ENCODE results near the gene UCP2. TPM values are rescaled to one million over a fixed set of nuclear protein-coding genes. Genes with fewer than 3 reads are reported as not detected.

Gene UCP2
- total and polyA plus RNA-seq, 9 of the 15 experiments (the other 6 are each of a cell fraction or from before 2014, with no cell fraction given), result 19.2 to 216 (median 87.9) TPM

- TF ChIP-seq TCF3 (CRISPR knock-in tag; IDR thresholded peaks at IDR 0.05) (peak; percentile 99), CHD2 (IDR thresholded peaks at IDR 0.05; ENCODE audit: low read depth, low read length) (no peak), TBL1XR1 (IDR thresholded peaks at IDR 0.05; ENCODE audit: low read length in 2 of 2) (peak; percentile 52 to 78; a peak in 3 of 4 replicates), FOSL1 (tag; conservative IDR thresholded peaks at IDR 0.05) (peak; percentile 53), CTBP1 (IDR thresholded peaks at IDR 0.05; ENCODE audit: borderline replicate concordance) (peak; percentile 71; the same call in 1 of the 2 replicates), NEUROD1 (IDR thresholded peaks at IDR 0.05; ENCODE audit: borderline replicate concordance, low read depth, low read length, partially characterized antibody) (peak; percentile 44), AFF1 (IDR thresholded peaks at IDR 0.05; ENCODE audit: low read depth in 1 of 2, partially characterized antibody in 2 of 2) (no peak), DPF2 (IDR thresholded peaks at IDR 0.05) (peak; percentile 91), VEZF1 (CRISPR knock-in tag; IDR thresholded peaks at IDR 0.05) (peak; percentile 46; the same call in 1 of the 2 replicates), RCOR1 (IDR thresholded peaks at IDR 0.05; ENCODE audit: borderline replicate concordance in 1 of 2, low read depth in 2 of 2, low read length in 2 of 2) (peak; percentile 100), ARID2 (IDR thresholded peaks at IDR 0.05) (no peak), CGGBP1 (CRISPR knock-in tag; IDR thresholded peaks at IDR 0.05) (no peak), ZNF121 (CRISPR knock-in tag; conservative IDR thresholded peaks at IDR 0.05) (no peak), NR2F6 (CRISPR knock-in tag; IDR thresholded peaks at IDR 0.05) (0 out of 2 replicates have a peak, but pooled peaks have one; percentile 55), HDAC1 (IDR thresholded peaks at IDR 0.05) (peak; percentile 91 to 99), ATF7 (IDR thresholded peaks at IDR 0.05) (peak; percentile 48), ATF1 (CRISPR knock-in tag; IDR thresholded peaks at IDR 0.05) (no peak), ATF1 (tag; IDR thresholded peaks at IDR 0.05) (0 out of 2 replicates have a peak, but pooled peaks have one; percentile 32), YY1 (IDR thresholded peaks at IDR 0.05; ENCODE audit: borderline replicate concordance in 1 of 3, control insufficient read depth in 1 of 3, extremely low read depth in 1 of 3, insufficient read depth in 3 of 3, insufficient read length in 1 of 3, insufficient replicate concordance in 2 of 3, low read depth in 1 of 3, low read length in 2 of 3) (peak in 1 of 3 experiments; percentile 10), GATAD2B (IDR thresholded peaks at IDR 0.05; ENCODE audit: borderline replicate concordance) (no peak), KDM2B (CRISPR knock-in tag; IDR thresholded peaks at IDR 0.05) (no peak), NR4A1 (CRISPR knock-in tag; IDR thresholded peaks at IDR 0.05) (no peak), NR4A1 (tag; IDR thresholded peaks at IDR 0.05) (0 out of 2 replicates have a peak, but pooled peaks have one; percentile 32), STAT5A (IDR thresholded peaks at IDR 0.05; ENCODE audit: borderline replicate concordance, low read length) (peak; percentile 84)
Observed at GRCh38 chr11:74015919-74016684, 33.5 kb upstream of the UCP2 start (continued).

Measured in K562 (cell line).